Stimulated activated CD8-positive, alpha-beta memory T cell treated with anti-CD3 and anti-CD28 coated beads, Interleukin-7, amount 100 ng/mL, for 4 hours (primary cell): ENCODE data around the gene ZNF582.
A peak's percentile ranks its signal among the peaks of the same experiment; 100 is the strongest.
"Not testable (repeated sequence)": the region's sequence is repeated elsewhere in the genome, so short reads cannot be mapped to it uniquely, and the experiment has no call there.

Experiments used
- DNase-seq, 2 donors: peaks; one replicate each; pipeline ENCODE4 v3.0.0-alpha.2; 2020; ENCODE audit warnings: low read depth in 2 of 2

ZNF582 gene

GRCh38 chr19:56351208-56351607 is 42.1 kb downstream of the ZNF582 start:
- DNase-seq = no peak

GRCh38 chr19:56350416-56351045 is 42.8 kb downstream of the ZNF582 start:
- DNase-seq = peak; percentile 3 to 34

GRCh38 chr19:56348289-56348877 is 45.0 kb downstream of the ZNF582 start:
- DNase-seq = no peak

GRCh38 chr19:56347163-56347778 is 46.1 kb downstream of the ZNF582 start:
- no peak for DNase-seq

GRCh38 chr19:56341948-56342347 is 51.4 kb downstream of the ZNF582 start:
- no peak for DNase-seq

- DNase-seq = not testable (repeated sequence)
Observed at GRCh38 chr19:56339031-56339430, 54.3 kb downstream of the ZNF582 start.

- DNase-seq = not testable (repeated sequence)
Observed at GRCh38 chr19:56337077-56337476, 56.3 kb downstream of the ZNF582 start.

GRCh38 chr19:56335371-56335770 is 58.0 kb downstream of the ZNF582 start:
- DNase-seq = not testable (repeated sequence)

GRCh38 chr19:56333506-56333905 is 59.8 kb downstream of the ZNF582 start:
- DNase-seq = peak in 1 of 2 donors; percentile 6
